GM12878 (cell line): ENCODE measurements around the gene NFATC3.

Experiments used
- BHLHE40 ChIP-seq, 2 experiments: fragments of 450-650 bp in 1 of 2; IDR thresholded peaks; 2 replicates each; pipeline ENCODE4 v1.6.1; 2011 to 2017; ENCODE audit warnings: low read depth in 2 of 2, borderline replicate concordance in 1 of 2, improper control_type of control experiment in 1 of 2, low read length in 1 of 2, mild to moderate bottlenecking in 1 of 2
- EP300 ChIP-seq, 2 experiments: fragments of 150-350 bp in 1 of 2; IDR thresholded peaks; 2 replicates each; pipeline ENCODE4 v1.6.1; 2011 to 2012; ENCODE audit warnings: low read depth in 2 of 2, low read length in 2 of 2, borderline replicate concordance in 1 of 2, improper control_type of control experiment in 1 of 2, inconsistent platforms in 1 of 2; ENCODE audit not compliant: control insufficient read depth in 1 of 2
- HCFC1 ChIP-seq: fragments of 150-350 bp; IDR thresholded peaks from 2 replicates; pipeline ENCODE4 v1.6.1; 2014; ENCODE audit warnings: low read length
- MXI1 ChIP-seq: fragments of 150-350 bp; IDR thresholded peaks from 2 replicates; pipeline ENCODE4 v1.6.1; 2011; ENCODE audit warnings: low read depth, mild to moderate bottlenecking, inconsistent platforms, low read length, improper control_type of control experiment
- TF ChIP-seq, protein P1 (sequence below): IDR thresholded peaks from 2 replicates; pipeline ENCODE4 v1.6.1; 2011; ENCODE audit warnings: borderline replicate concordance, low read depth, mild to moderate bottlenecking, moderate library complexity, low read length; ENCODE audit not compliant: insufficient read depth, poor library complexity, severe bottlenecking
- TF ChIP-seq, protein P2 (sequence below): fragments of 150-350 bp; IDR thresholded peaks from 2 replicates; pipeline ENCODE4 v1.6.1; 2016; ENCODE audit warnings: low read depth, low read length
- TF ChIP-seq, protein P3 (sequence below), 3 experiments: IDR thresholded peaks in 2 of 3; conservative IDR thresholded peaks in 1 of 3; 2 replicates each; pipeline ENCODE4 v1.5.1; 2011; ENCODE audit warnings: low read depth in 3 of 3, low read length in 3 of 3, mild to moderate bottlenecking in 3 of 3, control low read depth in 2 of 3, moderate library complexity in 2 of 3, inconsistent platforms in 1 of 3, mixed read lengths in 1 of 3; ENCODE audit not compliant: control insufficient read depth in 2 of 3, insufficient read depth in 1 of 3; ENCODE audit errors: extremely low read depth in 1 of 3

DNA sequence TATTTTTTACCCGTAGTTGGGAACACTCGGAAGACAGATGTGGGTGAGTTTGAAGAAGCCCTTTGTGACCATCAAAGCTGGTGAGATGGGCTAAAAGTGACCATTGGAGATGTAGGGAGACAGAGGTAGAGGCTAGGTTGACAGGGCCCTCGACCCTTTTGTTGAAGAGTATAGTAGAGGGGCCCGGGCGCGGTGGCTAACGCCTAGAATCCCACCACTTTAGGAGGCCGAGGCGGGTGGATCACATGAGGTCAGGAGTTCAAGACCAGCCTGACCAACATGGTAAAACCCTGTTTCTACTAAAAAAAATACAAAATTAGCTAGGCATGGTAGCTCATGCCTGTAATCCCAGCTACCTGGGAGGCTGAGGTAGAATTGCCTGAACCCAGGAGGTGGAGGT is 16.2 kb upstream of the NFATC3 start:
- no peak for TF ChIP-seq BHLHE40 (IDR thresholded peaks at IDR 0.05; ENCODE audit: borderline replicate concordance in 1 of 2, low read depth in 2 of 2, low read length in 1 of 2)
- TF ChIP-seq, protein P1, sequence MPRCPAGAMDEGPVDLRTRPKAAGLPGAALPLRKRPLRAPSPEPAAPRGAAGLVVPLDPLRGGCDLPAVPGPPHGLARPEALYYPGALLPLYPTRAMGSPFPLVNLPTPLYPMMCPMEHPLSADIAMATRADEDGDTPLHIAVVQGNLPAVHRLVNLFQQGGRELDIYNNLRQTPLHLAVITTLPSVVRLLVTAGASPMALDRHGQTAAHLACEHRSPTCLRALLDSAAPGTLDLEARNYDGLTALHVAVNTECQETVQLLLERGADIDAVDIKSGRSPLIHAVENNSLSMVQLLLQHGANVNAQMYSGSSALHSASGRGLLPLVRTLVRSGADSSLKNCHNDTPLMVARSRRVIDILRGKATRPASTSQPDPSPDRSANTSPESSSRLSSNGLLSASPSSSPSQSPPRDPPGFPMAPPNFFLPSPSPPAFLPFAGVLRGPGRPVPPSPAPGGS, result no peak
- no peak for TF ChIP-seq MXI1
- TF ChIP-seq, protein P2, sequence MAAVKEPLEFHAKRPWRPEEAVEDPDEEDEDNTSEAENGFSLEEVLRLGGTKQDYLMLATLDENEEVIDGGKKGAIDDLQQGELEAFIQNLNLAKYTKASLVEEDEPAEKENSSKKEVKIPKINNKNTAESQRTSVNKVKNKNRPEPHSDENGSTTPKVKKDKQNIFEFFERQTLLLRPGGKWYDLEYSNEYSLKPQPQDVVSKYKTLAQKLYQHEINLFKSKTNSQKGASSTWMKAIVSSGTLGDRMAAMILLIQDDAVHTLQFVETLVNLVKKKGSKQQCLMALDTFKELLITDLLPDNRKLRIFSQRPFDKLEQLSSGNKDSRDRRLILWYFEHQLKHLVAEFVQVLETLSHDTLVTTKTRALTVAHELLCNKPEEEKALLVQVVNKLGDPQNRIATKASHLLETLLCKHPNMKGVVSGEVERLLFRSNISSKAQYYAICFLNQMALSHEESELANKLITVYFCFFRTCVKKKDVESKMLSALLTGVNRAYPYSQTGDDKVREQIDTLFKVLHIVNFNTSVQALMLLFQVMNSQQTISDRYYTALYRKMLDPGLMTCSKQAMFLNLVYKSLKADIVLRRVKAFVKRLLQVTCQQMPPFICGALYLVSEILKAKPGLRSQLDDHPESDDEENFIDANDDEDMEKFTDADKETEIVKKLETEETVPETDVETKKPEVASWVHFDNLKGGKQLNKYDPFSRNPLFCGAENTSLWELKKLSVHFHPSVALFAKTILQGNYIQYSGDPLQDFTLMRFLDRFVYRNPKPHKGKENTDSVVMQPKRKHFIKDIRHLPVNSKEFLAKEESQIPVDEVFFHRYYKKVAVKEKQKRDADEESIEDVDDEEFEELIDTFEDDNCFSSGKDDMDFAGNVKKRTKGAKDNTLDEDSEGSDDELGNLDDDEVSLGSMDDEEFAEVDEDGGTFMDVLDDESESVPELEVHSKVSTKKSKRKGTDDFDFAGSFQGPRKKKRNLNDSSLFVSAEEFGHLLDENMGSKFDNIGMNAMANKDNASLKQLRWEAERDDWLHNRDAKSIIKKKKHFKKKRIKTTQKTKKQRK, result no peak
- TF ChIP-seq, protein P3, sequence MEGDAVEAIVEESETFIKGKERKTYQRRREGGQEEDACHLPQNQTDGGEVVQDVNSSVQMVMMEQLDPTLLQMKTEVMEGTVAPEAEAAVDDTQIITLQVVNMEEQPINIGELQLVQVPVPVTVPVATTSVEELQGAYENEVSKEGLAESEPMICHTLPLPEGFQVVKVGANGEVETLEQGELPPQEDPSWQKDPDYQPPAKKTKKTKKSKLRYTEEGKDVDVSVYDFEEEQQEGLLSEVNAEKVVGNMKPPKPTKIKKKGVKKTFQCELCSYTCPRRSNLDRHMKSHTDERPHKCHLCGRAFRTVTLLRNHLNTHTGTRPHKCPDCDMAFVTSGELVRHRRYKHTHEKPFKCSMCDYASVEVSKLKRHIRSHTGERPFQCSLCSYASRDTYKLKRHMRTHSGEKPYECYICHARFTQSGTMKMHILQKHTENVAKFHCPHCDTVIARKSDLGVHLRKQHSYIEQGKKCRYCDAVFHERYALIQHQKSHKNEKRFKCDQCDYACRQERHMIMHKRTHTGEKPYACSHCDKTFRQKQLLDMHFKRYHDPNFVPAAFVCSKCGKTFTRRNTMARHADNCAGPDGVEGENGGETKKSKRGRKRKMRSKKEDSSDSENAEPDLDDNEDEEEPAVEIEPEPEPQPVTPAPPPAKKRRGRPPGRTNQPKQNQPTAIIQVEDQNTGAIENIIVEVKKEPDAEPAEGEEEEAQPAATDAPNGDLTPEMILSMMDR (IDR thresholded peaks at IDR 0.05 in 2 of 3, conservative IDR thresholded peaks at IDR 0.05 in 1 of 3; ENCODE audit: control insufficient read depth in 2 of 3, extremely low read depth in 1 of 3, insufficient read depth in 1 of 3, low read depth in 3 of 3, low read length in 3 of 3), result no peak
- TF ChIP-seq EP300 (IDR thresholded peaks at IDR 0.05; ENCODE audit: borderline replicate concordance in 1 of 2, control insufficient read depth in 1 of 2, low read depth in 2 of 2, low read length in 2 of 2), result no peak
- no peak for TF ChIP-seq HCFC1
